H1 (cell line): Measurements from ENCODE around the gene PRTG. TPM values are rescaled to one million over a fixed set of nuclear protein-coding genes. Genes with fewer than 3 reads are reported as not detected.

Source experiments
- CTCF ChIA-PET: fragments of 300-600 bp; sonication (Branson Sonifier 250); formaldehyde crosslinking; loops from one replicate; lab custom pipeline; 2021; ENCODE audit not compliant: partially characterized antibody; lab: Charles Lee
- POLR2A ChIA-PET: fragments of 300-600 bp; sonication (Branson Sonifier 250); formaldehyde crosslinking; loops from one replicate; lab custom pipeline; 2021; ENCODE audit warnings: inconsistent platforms; ENCODE audit not compliant: partially characterized antibody; lab: Charles Lee
- DNase-seq, 2 experiments: peaks; one replicate each; pipeline versions ENCODE4 v3.0.0 to v3.0.0-alpha.2; 2010 to 2022; ENCODE audit warnings: low spot score in 2 of 2, low read depth in 1 of 2, mixed read lengths in 1 of 2
- FAIRE-seq: peaks from 2 replicates; lab custom pipeline; 2011; peaks lifted over from hg19 to GRCh38; lab: Jason Lieb, UNC
- H2AFZ ChIP-seq: 2 replicates; pipeline ENCODE4 v1.8.1; 2012; ENCODE audit warnings: low read length, inconsistent platforms
- H2AK5ac ChIP-seq: 2 replicates; pipeline ENCODE4 v1.6.1; 2013; ENCODE audit warnings: low read depth, low read length
- H2BK120ac ChIP-seq: replicated peaks from 2 replicates; pipeline ENCODE3; 2013; ENCODE audit warnings: low read depth, low read length, inconsistent platforms
- H2BK12ac ChIP-seq: 2 replicates; pipeline ENCODE4 v1.6.1; 2013; ENCODE audit warnings: low read depth, low read length
- H2BK15ac ChIP-seq: 2 replicates; pipeline ENCODE4 v1.6.1; 2013; ENCODE audit warnings: low read length
- H2BK20ac ChIP-seq: 2 replicates; pipeline ENCODE4 v1.6.1; 2013; ENCODE audit warnings: low read length
- H2BK5ac ChIP-seq: 2 replicates; pipeline ENCODE4 v1.6.1; 2013; ENCODE audit warnings: low read depth, low read length
- H3K14ac ChIP-seq: 2 replicates; pipeline ENCODE4 v1.6.1; 2013; ENCODE audit warnings: inconsistent platforms; ENCODE audit not compliant: insufficient read length
- H3K18ac ChIP-seq: 2 replicates; pipeline ENCODE4 v1.6.1; 2013; ENCODE audit warnings: low read length; ENCODE audit errors: extremely low read depth
- H3K23ac ChIP-seq: 2 replicates; pipeline ENCODE4 v1.6.1; 2013; ENCODE audit warnings: inconsistent platforms; ENCODE audit not compliant: insufficient read length
- H3K23me2 ChIP-seq: 2 replicates; pipeline ENCODE4 v1.6.1; 2013; ENCODE audit warnings: low read depth, low read length
- H3K27ac ChIP-seq: 2 replicates; pipeline ENCODE4 v1.6.1; 2011; ENCODE audit warnings: low read depth, low read length, inconsistent platforms
- H3K27me3 ChIP-seq, 4 experiments: replicated peaks in 1 of 4; 1 replicate in 1 of 4; 2 replicates in 3 of 4; pipeline versions ENCODE4 v1.6.1 to v1.8.1; 2011 to 2013; ENCODE audit warnings: low read length in 3 of 4, mild to moderate bottlenecking in 3 of 4, inconsistent platforms in 2 of 4, mixed read lengths in 2 of 4, moderate library complexity in 1 of 4; ENCODE audit not compliant: control insufficient read depth in 3 of 4, insufficient read depth in 3 of 4; ENCODE audit errors: extremely low read depth in 1 of 4
- H3K36me3 ChIP-seq, 4 experiments: 2 replicates each; pipeline versions ENCODE4 v1.6.1 to v1.8.1; 2011 to 2013; ENCODE audit warnings: mild to moderate bottlenecking in 4 of 4, low read length in 3 of 4, moderate library complexity in 2 of 4, control low read depth in 1 of 4, inconsistent platforms in 1 of 4; ENCODE audit not compliant: insufficient read depth in 4 of 4, control insufficient read depth in 2 of 4
- H3K4ac ChIP-seq: replicated peaks from 2 replicates; pipeline ENCODE3; 2013; ENCODE audit warnings: low read length, low read depth, mixed read lengths, inconsistent platforms; ENCODE audit not compliant: insufficient read length
- H3K4me1 ChIP-seq, 4 experiments: replicated peaks in 1 of 4; 1 replicate in 1 of 4; 2 replicates in 3 of 4; pipeline versions ENCODE4 v1.6.1 to v1.8.1; 2011 to 2013; ENCODE audit warnings: low read length in 3 of 4, inconsistent platforms in 2 of 4, mixed read lengths in 1 of 4; ENCODE audit not compliant: insufficient read depth in 4 of 4, control insufficient read depth in 3 of 4
- H3K4me2 ChIP-seq, 2 experiments: 2 replicates each; pipeline versions ENCODE4 v1.6.1 to v1.8.1; 2011 to 2013; ENCODE audit warnings: low read depth in 2 of 2, low read length in 2 of 2, control low read depth in 1 of 2, inconsistent platforms in 1 of 2, mild to moderate bottlenecking in 1 of 2; ENCODE audit not compliant: insufficient read depth in 1 of 2
- H3K4me3 ChIP-seq, 4 experiments: fragments of 200-600, 300-600 bp in 1 of 4; sonication (generic), shearing (Covaris generic), sonication (Bioruptor Twin) in 1 of 4; 2 replicates each; pipeline versions ENCODE4 v1.5.1 to v1.8.1; 2011 to 2016; ENCODE audit warnings: low read length in 4 of 4, low read depth in 3 of 4, control low read depth in 2 of 4, inconsistent platforms in 2 of 4, mild to moderate bottlenecking in 2 of 4, mixed read lengths in 1 of 4, moderate library complexity in 1 of 4; ENCODE audit not compliant: insufficient read depth in 2 of 4; ENCODE audit errors: extremely low read depth in 1 of 4
- H3K56ac ChIP-seq: replicated peaks from 2 replicates; pipeline ENCODE3; 2013; ENCODE audit warnings: low read depth, mild to moderate bottlenecking, mixed read lengths, low read length, inconsistent platforms; ENCODE audit not compliant: insufficient read length
- H3K79me1 ChIP-seq: 2 replicates; pipeline ENCODE4 v1.6.1; 2013; ENCODE audit warnings: low read depth, low read length, control low read depth
- H3K79me2 ChIP-seq, 2 experiments: 2 replicates each; pipeline versions ENCODE4 v1.6.1 to v1.8.1; 2012 to 2013; ENCODE audit warnings: low read length in 2 of 2, mild to moderate bottlenecking in 2 of 2, inconsistent platforms in 1 of 2; ENCODE audit not compliant: insufficient read depth in 2 of 2, control insufficient read depth in 1 of 2
- H3K9ac ChIP-seq, 4 experiments: replicated peaks in 1 of 4; 1 replicate in 1 of 4; 2 replicates in 3 of 4; pipeline versions ENCODE4 v1.6.1 to v1.8.1; 2011 to 2013; ENCODE audit warnings: low read depth in 3 of 4, low read length in 3 of 4, control low read depth in 2 of 4, mild to moderate bottlenecking in 2 of 4, moderate library complexity in 2 of 4, inconsistent platforms in 1 of 4; ENCODE audit errors: extremely low read depth in 1 of 4
- H3K9me3 ChIP-seq, 2 experiments: 2 replicates each; pipeline versions ENCODE4 v1.6.1 to v1.8.1; 2012 to 2013; ENCODE audit warnings: mild to moderate bottlenecking in 2 of 2, moderate library complexity in 2 of 2, control low read depth in 1 of 2, inconsistent platforms in 1 of 2, low read depth in 1 of 2, low read length in 1 of 2, mixed read lengths in 1 of 2; ENCODE audit not compliant: insufficient read depth in 2 of 2
- H4K20me1 ChIP-seq, 2 experiments: replicated peaks in 1 of 2; 2 replicates each; pipeline versions ENCODE3 to v1.8.1; 2011 to 2013; ENCODE audit warnings: inconsistent platforms in 2 of 2, low read length in 2 of 2, mild to moderate bottlenecking in 1 of 2; ENCODE audit not compliant: insufficient read depth in 2 of 2, control insufficient read depth in 1 of 2
- H4K5ac ChIP-seq: 2 replicates; pipeline ENCODE4 v1.6.1; 2013; ENCODE audit warnings: low read length, low read depth, mixed read lengths, inconsistent platforms; ENCODE audit not compliant: insufficient read length
- H4K8ac ChIP-seq: 2 replicates; pipeline ENCODE4 v1.8.0; 2013; ENCODE audit warnings: mild to moderate bottlenecking, moderate library complexity, low read length, inconsistent platforms; ENCODE audit not compliant: insufficient read depth; ENCODE audit errors: extremely low read depth
- H4K91ac ChIP-seq: replicated peaks from 2 replicates; pipeline ENCODE3; 2013; ENCODE audit warnings: low read length, mixed read lengths, inconsistent platforms; ENCODE audit not compliant: insufficient read length
- BCL11A ChIP-seq, 2 experiments: IDR thresholded peaks; one replicate each; pipeline ENCODE4 v1.6.1; 2011; ENCODE audit warnings: low read depth in 2 of 2, low read length in 2 of 2, mild to moderate bottlenecking in 2 of 2
- CBX8 ChIP-seq: fragments of 300-800, 300-1000 bp; sonication (generic); IDR thresholded peaks from 2 replicates; pipeline ENCODE4 v1.7.1; 2016; ENCODE audit warnings: low read depth, low read length, borderline replicate concordance
- CHD1 ChIP-seq: IDR thresholded peaks from 2 replicates; pipeline ENCODE4 v1.6.1; 2012; ENCODE audit warnings: low read depth, low read length, improper control_type of control experiment
- CHD2 ChIP-seq: IDR thresholded peaks from 2 replicates; pipeline ENCODE4 v1.6.1; 2012; ENCODE audit warnings: low read length, improper control_type of control experiment
- EP300 ChIP-seq, 2 experiments: IDR thresholded peaks; 1 replicate in 1 of 2; 2 replicates in 1 of 2; pipeline ENCODE4 v1.6.1; 2011 to 2012; ENCODE audit warnings: low read depth in 2 of 2, low read length in 2 of 2, mild to moderate bottlenecking in 2 of 2, borderline replicate concordance in 1 of 2, inconsistent platforms in 1 of 2, moderate library complexity in 1 of 2
- EZH2 ChIP-seq: fragments of 200-600 bp; sonication (generic); IDR thresholded peaks from 2 replicates; pipeline ENCODE4 v1.7.1; 2012; ENCODE audit warnings: low read depth, mild to moderate bottlenecking, moderate library complexity, low read length, inconsistent platforms; ENCODE audit not compliant: severe bottlenecking
- HDAC2 ChIP-seq, 2 experiments: fragments of 300-600 bp in 1 of 2; sonication (generic) in 1 of 2; IDR thresholded peaks; 2 replicates each; pipeline ENCODE4 v1.6.1; 2011 to 2012; ENCODE audit warnings: low read depth in 2 of 2, low read length in 2 of 2, mild to moderate bottlenecking in 2 of 2, moderate library complexity in 2 of 2, borderline replicate concordance in 1 of 2, inconsistent platforms in 1 of 2
- KDM5A ChIP-seq: fragments of 200-600 bp; IDR thresholded peaks from 2 replicates; pipeline ENCODE4 v1.7.1; 2012; ENCODE audit warnings: mild to moderate bottlenecking, low read length, inconsistent platforms, mixed read lengths
- POU5F1 ChIP-seq: IDR thresholded peaks from 2 replicates; pipeline ENCODE4 v1.6.1; 2011; ENCODE audit warnings: low read depth, mild to moderate bottlenecking, low read length, moderate library complexity
- RNF2 ChIP-seq: fragments of 200-900, 300-1000 bp; sonication (generic); IDR thresholded peaks from 2 replicates; pipeline ENCODE4 v1.7.1; 2016; ENCODE audit warnings: borderline replicate concordance, low read depth, mild to moderate bottlenecking, antibody characterized with exemption, low read length; ENCODE audit not compliant: poor library complexity, severe bottlenecking; ENCODE audit errors: missing control alignments
- SP1 ChIP-seq: IDR thresholded peaks from 2 replicates; pipeline ENCODE4 v1.6.1; 2011; ENCODE audit warnings: low read depth, low read length
- SP2 ChIP-seq: IDR thresholded peaks from 2 replicates; pipeline ENCODE4 v1.6.1; 2012; ENCODE audit warnings: mild to moderate bottlenecking, low read length, inconsistent platforms
- SRF ChIP-seq: IDR thresholded peaks from 2 replicates; pipeline ENCODE4 v1.6.1; 2011; ENCODE audit warnings: mild to moderate bottlenecking, low read depth, low read length, moderate library complexity
- TBP ChIP-seq: IDR thresholded peaks from 2 replicates; pipeline ENCODE4 v1.6.1; 2011; ENCODE audit warnings: low read depth, low read length, improper control_type of control experiment
- TCF12 ChIP-seq: IDR thresholded peaks from 2 replicates; pipeline ENCODE4 v1.6.1; 2011; ENCODE audit warnings: low read depth, mild to moderate bottlenecking, low read length
- WGBS, 2 experiments: shearing (Covaris generic) in 1 of 2; methylation state at CpG; one replicate each; pipeline versions ENCODE4 v1.1.6 to v1.1.7; 2013 to 2015; ENCODE audit warnings: low lambda C conversion rate in 2 of 2, mixed read lengths in 2 of 2, inconsistent platforms in 1 of 2, low coverage in 1 of 2, missing lambda C conversion rate in 1 of 2; ENCODE audit not compliant: insufficient replicate concordance in 2 of 2, insufficient coverage in 1 of 2, insufficient read length in 1 of 2; ENCODE audit errors: extremely low coverage in 1 of 2, missing lambda C conversion rate in 1 of 2; 5-methylcytosine and 5-hydroxymethylcytosine counted together
- polyA plus RNA-seq, 7 experiments: library from polyadenylated mRNA; depleted of rRNA in 3 of 7; stranded (reverse) in 5 of 7; unstranded in 2 of 7; fragments of >200 nt in 5 of 7; fragments of 200-250 nt in 2 of 7; gene quantifications; 1 replicate in 5 of 7; 2 replicates in 1 of 7; 4 replicates in 1 of 7; pipeline versions ENCODE4 v1.2.1 to v1.2.3, GENCODE V29; 2011 to 2013; ENCODE audit warnings: missing spikeins in 2 of 7, mixed read lengths in 2 of 7
- total RNA-seq: library from RNA; stranded (reverse); fragmentation: NEBNext Ultra II Directional; extraction: Animal tissue kit (Norgen Biotek cat#: 25700); gene quantifications from 2 replicates; pipeline ENCODE4 v1.2.1, GENCODE V29; 2021

The PRTG gene
- total and polyA plus RNA-seq, 2 of the 8 experiments (the other 6 are each of a cell fraction or from before 2014, with no cell fraction given): 3.1 to 3.2 TPM

DNA sequence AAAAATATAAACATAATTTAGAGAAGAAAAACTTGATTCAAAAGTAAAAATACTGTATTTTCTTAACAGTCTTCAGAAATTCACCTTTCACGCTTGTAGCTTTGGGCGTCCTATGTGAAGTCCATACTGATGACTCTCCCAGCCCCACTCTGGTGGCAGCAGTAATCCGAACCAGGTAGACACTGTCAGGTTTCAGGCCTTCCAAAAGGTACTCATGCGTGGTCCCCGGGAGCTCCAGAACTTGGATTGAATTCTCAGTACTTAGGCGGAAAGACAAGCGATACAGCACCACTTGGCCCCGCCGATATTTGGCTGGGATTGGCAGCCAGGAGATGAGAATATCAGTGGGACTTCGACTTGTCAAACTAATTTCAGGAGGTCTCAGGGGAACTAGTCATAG is 69.7 kb downstream of the PRTG start:
- Histone ChIP-seq H3K79me1 (no peaks in the 10 kb centered on the region), H2AK5ac (no peak overlapping the region), H3K18ac (no peak overlapping the region), H2BK120ac (no peak overlapping the region), H4K91ac (no peak overlapping the region), H3K56ac (no peak overlapping the region), H3K4me2 (no peak overlapping the region), H3K4ac (no peak overlapping the region), H2AFZ (no peak overlapping the region), H3K14ac (no peak overlapping the region), H2BK15ac (no peak overlapping the region), H4K8ac (no peak overlapping the region), H3K27ac (no peak overlapping the region), H4K5ac (no peak overlapping the region), H3K9ac (no peak overlapping the region), H3K4me3 (no peak overlapping the region), H4K20me1 (no peaks in the 10 kb centered on the region), H3K27me3 (no peaks in the 10 kb centered on the region), H2BK12ac (no peak overlapping the region), H3K4me1 (peaks cover 2 to 6% (median 4%) of the 10 kb centered on the region in 4 experiments; a peak in 5 of 7 replicates), H3K36me3 (no peaks in the 10 kb centered on the region), H2BK5ac (no peak overlapping the region), H3K23me2 (no peaks in the 10 kb centered on the region), H3K23ac (no peak overlapping the region), H2BK20ac (no peak overlapping the region), H3K9me3 (no peaks in the 10 kb centered on the region), H3K79me2 (no peaks in the 10 kb centered on the region)
- FAIRE-seq: no peak
- CTCF ChIA-PET: interaction anchor here (1.5 kb wide), 1 partner anchor 115 kb away, joined by 3 read pairs; no protein-coding TSS in a partner anchor
- 87% methylated on average over 10 of the region's 10 CpGs; no CpG with 5 or more reads in 1 of the 2 experiments for whole genome bisulfite sequencing, 2 experiments
- DNase-seq: no peak
- POLR2A ChIA-PET: no interaction called here
- TF ChIP-seq HDAC2 (IDR thresholded peaks at IDR 0.05; ENCODE audit: borderline replicate concordance in 1 of 2, low read depth in 2 of 2, low read length in 2 of 2): no peak
- TF ChIP-seq CHD2: no peak
- TF ChIP-seq BCL11A (IDR thresholded peaks at IDR 0.05; ENCODE audit: low read depth in 2 of 2, low read length in 2 of 2): no peak
- TF ChIP-seq SP2: no peak
- TF ChIP-seq TBP: no peak
- no peak for TF ChIP-seq KDM5A
- TF ChIP-seq EP300 (IDR thresholded peaks at IDR 0.05; ENCODE audit: borderline replicate concordance in 1 of 2, low read depth in 2 of 2, low read length in 2 of 2): no peak
- TF ChIP-seq TCF12: no peak
- no peak for TF ChIP-seq EZH2
- TF ChIP-seq SRF: no peak
- TF ChIP-seq CBX8: no peak
- TF ChIP-seq POU5F1: no peak
- no peak for TF ChIP-seq SP1
- no peak for TF ChIP-seq RNF2
- TF ChIP-seq CHD1: no peak
